D721Med (cell line): ENCODE measurements around the gene ATXN1.
"Not testable (repeated sequence)": the region's sequence is repeated elsewhere in the genome, so short reads cannot be mapped to it uniquely, and the experiment has no call there.

Source experiments
- DNase-seq: peaks from one replicate; pipeline ENCODE4 v3.0.0; 2011; ENCODE audit warnings: low spot score; ENCODE audit not compliant: insufficient read length
- FAIRE-seq: peaks from 2 replicates; lab custom pipeline; 2011; peaks lifted over from hg19 to GRCh38; lab: Jason Lieb, UNC
- CTCF ChIP-seq: IDR thresholded peaks from 2 replicates; pipeline ENCODE4 v1.5.1; 2012; ENCODE audit warnings: mild to moderate bottlenecking, control low read depth; ENCODE audit not compliant: insufficient read depth; ENCODE audit errors: missing control alignments

ATXN1 gene

GRCh38 chr6:16466800-16467553, 294.3 kb downstream of the ATXN1 start:
- no peak for TF ChIP-seq CTCF
- FAIRE-seq (no peak), DNase-seq (no peak)

- DNase-seq (no peak), FAIRE-seq (no peak)
- no peak for TF ChIP-seq CTCF
Measured at GRCh38 chr6:16464045-16464444, 297.2 kb downstream of the ATXN1 start.

DNA sequence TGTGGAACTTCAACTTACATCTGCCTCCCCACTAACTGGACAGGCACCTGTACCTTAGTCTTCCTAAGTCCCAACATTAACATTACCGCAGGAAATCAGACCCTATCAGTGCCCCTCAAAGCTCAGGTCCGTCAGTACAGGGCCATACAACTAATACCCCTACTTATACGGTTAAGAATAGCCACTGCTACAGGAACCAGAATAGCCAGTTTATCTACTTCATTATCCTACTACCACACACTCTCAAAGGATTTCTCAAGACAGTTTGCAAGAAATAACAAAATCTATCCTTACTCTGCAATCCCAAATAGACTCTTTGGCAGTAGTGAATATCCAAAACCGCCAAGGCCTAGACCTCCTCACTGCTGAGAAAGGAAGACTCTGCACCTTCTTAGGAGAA, 298.0 kb downstream of the ATXN1 start:
- not testable (repeated sequence) for DNase-seq, FAIRE-seq

- FAIRE-seq, result no peak
Measured at GRCh38 chr6:16461491-16461890, 299.8 kb downstream of the ATXN1 start.

DNA sequence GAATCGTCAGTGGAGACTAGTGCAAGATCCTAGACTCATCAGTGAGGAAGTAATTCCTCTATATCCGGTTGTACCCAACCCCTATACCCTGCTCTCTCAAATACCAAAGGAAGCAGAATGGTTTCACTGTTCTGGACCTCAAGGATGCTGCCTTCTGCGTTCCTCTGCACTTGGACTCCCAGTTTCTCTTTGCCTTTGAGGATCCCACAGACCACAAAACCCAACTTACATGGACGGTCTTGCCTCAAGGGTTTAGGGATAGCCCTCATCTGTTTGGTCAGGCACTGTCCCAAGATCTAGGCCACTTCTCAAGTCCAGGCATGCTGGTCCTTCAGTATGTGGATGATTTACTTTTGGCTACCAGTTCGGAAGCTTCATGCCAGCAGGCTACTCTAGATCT, 301.8 kb downstream of the ATXN1 start:
- FAIRE-seq, DNase-seq: not testable (repeated sequence)

More at GRCh38 chr6:16461491-16461890, 299.8 kb downstream of the ATXN1 start:
- no peak for DNase-seq
- no peak for TF ChIP-seq CTCF

- FAIRE-seq, result no peak
- TF ChIP-seq CTCF, result no peak
- DNase-seq, result no peak
Measured at GRCh38 chr6:16452348-16452747, 308.9 kb downstream of the ATXN1 start.

DNA sequence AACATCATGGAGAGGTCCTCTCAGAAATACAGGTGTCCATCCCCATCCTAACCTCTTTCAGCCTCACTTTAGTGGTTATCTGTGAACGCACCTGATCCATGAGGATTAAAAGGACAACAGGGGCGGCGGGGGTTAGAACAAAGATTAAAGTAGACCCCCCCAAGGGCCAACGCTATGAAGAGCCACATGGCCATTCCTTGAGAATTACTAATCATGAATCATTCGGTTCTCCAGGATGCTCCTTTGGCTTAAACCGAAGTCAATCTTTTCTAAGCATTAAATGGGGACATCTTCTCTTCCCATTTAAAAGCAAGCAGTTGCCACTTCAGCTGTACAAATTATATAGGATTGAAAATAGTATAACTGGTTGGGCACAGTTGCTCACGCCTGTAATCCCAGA, 310.4 kb downstream of the ATXN1 start:
- no peak for TF ChIP-seq CTCF
- DNase-seq, result no peak
- FAIRE-seq, result no peak

DNA sequence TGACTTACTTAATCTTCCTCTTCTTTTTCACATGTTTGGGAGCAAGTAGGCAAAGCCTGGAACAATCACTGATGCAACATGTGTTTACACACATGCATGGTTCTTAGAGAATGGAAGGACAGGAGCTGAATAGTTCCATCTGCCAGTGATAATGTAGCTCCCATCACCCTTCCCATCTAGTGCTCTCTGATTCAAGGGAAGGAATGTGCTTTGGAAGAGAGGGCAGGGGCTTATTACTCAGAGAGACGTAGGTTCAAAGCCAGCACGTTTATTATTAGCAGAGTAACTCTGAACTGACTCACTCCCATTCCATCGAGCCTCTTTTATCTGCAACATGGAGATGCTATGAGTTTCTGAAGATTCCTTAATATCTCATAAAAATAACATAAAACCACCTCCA, 311.0 kb downstream of the ATXN1 start:
- no peak for TF ChIP-seq CTCF
- no peak for DNase-seq
- FAIRE-seq, result no peak
